HG03565 (cell line): ENCODE data around the gene BPIFB1.

Experiments used
- ATAC-seq: cut with Tn5 transposase; IDR thresholded peaks from one replicate; pipeline ENCODE4 v1.9.1; 2021; ENCODE audit warnings: mild to moderate bottlenecking, moderate library complexity; ENCODE audit not compliant: unreplicated experiment

The BPIFB1 gene

DNA sequence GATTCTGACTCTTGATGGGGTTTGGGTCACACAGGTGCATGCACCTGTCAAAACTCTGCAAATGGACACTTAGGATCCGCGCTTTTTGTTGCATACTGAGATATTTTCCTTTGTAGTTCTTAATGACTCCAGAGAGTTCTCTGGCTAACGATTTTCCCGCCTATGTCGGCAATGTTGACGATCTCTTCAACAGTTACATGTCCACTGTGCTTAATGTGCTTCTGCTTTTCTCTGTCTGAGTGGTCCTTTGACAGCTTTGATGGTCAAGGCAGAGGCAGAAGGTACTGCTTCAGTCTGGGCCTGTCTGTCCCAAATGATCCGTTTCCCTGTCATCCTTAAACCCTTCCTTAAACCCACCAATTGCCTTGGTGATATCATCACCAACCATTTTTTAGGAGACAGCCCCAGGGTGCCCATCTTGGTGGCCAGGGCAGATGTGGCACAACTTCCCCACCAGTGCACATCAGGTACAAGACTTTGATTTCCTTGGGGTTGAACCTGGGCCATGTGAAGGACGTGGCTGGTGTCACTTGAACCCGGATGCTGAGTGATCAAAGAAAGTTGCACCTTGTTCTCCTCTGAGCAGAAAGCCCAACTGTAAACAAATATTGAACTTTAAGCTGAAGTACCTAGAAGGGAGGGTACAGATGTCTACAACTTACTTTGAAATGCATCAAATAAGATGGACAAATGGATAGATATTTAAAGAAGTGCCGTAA, 10.7 kb upstream of the BPIFB1 start:
- ATAC-seq: no peak

GRCh38 chr20:33273117-33273851, 9.7 kb upstream of the BPIFB1 start:
- ATAC-seq: no peak

DNA sequence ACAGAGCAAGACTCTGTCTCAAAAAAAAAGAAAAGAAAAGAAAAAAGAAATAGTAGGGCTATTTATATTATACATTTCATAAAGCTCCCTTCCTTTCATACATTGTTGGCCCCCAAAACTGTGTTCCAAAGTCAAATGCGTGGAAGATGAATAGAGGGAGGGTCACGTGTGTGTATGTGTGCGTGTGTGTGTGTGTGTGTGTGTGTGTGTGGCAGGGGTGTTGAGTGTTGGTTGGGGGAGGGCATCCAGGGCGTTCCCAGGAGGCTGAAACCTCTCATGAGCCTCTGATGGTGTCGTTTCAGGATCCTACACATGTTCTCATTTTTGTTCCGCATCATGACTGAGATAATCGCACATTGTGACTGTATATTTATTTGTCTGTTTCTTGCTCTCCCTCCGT, 7.8 kb upstream of the BPIFB1 start:
- ATAC-seq: no peak

- ATAC-seq: no peak
Observed at GRCh38 chr20:33275871-33276270, 7.1 kb upstream of the BPIFB1 start.

- no peak for ATAC-seq
Observed at GRCh38 chr20:33276303-33277113, 6.5 kb upstream of the BPIFB1 start.

- no peak for ATAC-seq
Observed at GRCh38 chr20:33277471-33278441, 5.3 kb upstream of the BPIFB1 start.

GRCh38 chr20:33278700-33279099, 4.3 kb upstream of the BPIFB1 start:
- ATAC-seq: no peak

- ATAC-seq: no peak
Observed at GRCh38 chr20:33279261-33279910, 3.6 kb upstream of the BPIFB1 start.

DNA sequence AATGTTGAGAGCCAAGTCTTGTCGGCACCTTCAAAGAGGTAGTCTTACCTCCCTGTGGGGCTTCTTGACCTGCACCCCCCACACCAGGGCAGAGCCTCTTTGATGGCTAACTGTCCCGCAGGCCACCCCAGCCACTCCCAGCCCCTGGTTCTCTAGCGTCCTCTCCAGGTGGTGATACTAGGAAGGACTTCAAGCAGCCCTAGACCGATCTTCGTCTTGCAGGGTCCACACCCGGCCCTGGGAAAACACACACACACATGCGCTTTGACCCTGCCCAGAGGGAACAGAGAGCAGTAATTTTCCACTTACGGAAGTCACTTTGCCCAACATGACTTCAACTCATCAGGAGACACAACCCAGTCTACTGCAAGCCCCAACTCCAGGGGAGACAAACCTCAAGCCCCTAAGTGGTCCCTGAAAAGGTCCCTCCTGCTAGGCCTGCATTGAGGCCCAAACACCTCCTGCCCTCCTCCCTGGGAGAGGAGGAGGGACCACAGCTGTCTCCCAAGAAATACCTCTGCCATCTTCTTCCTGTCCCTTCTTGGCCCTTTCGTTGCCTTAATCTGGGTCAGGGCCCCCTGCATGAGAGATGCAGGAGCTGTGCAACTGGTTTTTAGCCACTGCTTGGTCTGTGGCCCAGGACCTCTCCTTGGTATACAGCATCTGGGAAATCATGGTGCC, 2.9 kb upstream of the BPIFB1 start:
- no peak for ATAC-seq

DNA sequence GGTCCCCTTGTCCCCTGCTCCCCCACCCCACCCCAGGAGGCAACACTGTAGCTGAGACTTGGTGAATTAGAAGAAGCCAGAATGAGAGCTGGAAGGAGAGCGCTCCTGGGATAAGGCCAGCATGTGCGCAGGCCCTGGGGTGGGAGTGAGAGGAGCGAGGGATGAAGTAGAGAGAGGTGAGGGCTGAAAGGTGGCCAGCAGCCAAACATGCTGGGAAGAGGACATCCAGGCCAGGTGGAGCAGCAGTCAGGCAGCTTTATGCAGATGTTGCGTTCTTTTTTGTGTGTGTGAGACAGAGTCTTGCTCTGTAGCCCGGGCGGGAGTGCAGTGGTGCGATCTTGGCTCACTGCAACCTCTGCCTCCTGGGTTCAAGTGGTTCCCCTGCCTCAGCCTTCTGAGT, 2.2 kb upstream of the BPIFB1 start:
- ATAC-seq: no peak

- no peak for ATAC-seq
Observed at GRCh38 chr20:33281550-33282146, 1.4 kb upstream of the BPIFB1 start.

GRCh38 chr20:33282196-33282934, 649 bp upstream of the BPIFB1 start:
- ATAC-seq: no peak

DNA sequence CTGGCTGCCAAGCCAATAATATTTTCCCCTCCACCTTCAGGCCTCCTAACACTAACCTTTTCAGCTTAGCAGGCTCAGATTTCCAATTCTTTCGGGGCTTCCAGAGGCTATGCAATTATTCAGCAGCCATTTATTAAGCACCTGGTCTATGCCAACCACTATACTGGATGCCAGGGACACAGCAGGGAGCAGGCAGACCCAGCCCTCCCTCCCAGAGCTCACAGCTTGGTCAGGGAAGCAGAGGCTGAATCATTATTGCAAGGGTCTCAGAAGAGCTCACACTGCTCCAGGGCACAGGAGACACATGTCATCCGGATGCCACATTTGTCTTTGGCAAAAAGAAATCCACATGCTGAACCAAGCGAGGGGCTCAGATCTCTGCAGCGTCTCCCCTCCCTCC, 1.3 kb downstream of the BPIFB1 start:
- ATAC-seq: no peak

DNA sequence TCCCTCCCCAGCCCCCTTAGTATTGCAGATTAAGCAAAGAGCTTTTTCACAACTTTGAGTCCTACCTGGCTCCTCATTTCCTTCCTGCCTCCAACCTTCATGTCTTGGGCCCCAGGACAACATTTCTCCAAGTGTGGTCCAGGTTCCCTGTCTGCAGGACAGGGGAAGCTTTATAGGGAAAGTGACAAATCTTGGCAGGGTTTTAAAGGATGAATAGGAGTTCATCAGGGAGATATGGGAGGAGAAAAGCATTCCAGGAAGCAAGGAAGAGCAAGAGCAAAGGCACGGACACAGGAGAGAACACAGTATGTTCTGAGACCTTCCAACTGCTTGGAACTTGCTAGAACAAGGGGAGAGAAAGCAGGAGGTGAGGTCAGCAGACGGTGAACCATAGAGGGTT, 1.9 kb downstream of the BPIFB1 start:
- ATAC-seq: no peak

- no peak for ATAC-seq
Observed at GRCh38 chr20:33285861-33286495, 3.0 kb downstream of the BPIFB1 start.

- ATAC-seq: no peak
Observed at GRCh38 chr20:33287884-33288283, 4.9 kb downstream of the BPIFB1 start.

DNA sequence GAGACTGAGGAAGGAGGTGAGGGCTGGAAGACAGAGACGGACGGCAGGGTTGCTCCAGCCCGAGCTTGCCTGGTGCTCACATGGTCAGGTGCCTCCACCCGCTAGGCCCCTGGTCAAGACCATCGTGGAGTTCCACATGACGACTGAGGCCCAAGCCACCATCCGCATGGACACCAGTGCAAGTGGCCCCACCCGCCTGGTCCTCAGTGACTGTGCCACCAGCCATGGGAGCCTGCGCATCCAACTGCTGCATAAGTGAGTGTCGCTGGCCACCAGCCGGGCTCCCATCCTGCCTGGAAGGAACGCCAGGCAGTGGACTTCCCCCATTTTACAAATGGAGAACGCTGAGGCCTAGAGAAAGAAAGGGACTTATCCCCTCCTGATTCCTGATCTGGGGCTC, 7.8 kb downstream of the BPIFB1 start:
- ATAC-seq: no peak

DNA sequence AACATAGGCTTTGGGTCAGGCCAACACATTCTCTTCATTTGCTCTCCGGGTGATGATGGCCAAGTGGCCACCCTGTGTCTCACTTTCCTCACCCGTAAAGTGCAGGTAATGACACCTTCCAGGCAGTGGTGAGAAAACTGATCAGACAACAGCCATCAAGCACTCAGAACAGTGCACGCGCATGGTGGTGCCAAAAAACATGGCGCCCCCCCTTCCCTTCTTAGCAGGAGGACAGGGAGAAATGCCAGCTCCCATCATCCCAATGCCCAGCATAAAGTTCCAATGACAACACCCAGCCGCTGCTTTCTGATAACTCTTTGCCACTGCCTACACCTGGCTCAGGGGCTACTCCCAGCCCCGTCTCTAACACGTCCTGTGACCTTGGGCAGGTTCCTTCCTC, 8.4 kb downstream of the BPIFB1 start:
- ATAC-seq: no peak
